H1 (cell line): Measurements from ENCODE around the gene HAPLN3.

Source experiments
- BCL11A ChIP-seq, 2 experiments: IDR thresholded peaks; one replicate each; pipeline ENCODE4 v1.6.1; 2011; ENCODE audit warnings: low read depth in 2 of 2, low read length in 2 of 2, mild to moderate bottlenecking in 2 of 2
- CTCF ChIP-seq, 3 experiments: IDR thresholded peaks; 1 replicate in 2 of 3; 2 replicates in 1 of 3; pipeline versions ENCODE4 v1.5.1 to v1.6.1; 2011; ENCODE audit warnings: low read length in 3 of 3, mild to moderate bottlenecking in 3 of 3, inconsistent platforms in 2 of 3, low read depth in 1 of 3, moderate library complexity in 1 of 3; ENCODE audit not compliant: insufficient read depth in 1 of 3; ENCODE audit errors: control extremely low read depth in 1 of 3
- KDM5A ChIP-seq: fragments of 200-600 bp; IDR thresholded peaks from 2 replicates; pipeline ENCODE4 v1.7.1; 2012; ENCODE audit warnings: mild to moderate bottlenecking, low read length, inconsistent platforms, mixed read lengths
- MAFK ChIP-seq: IDR thresholded peaks from 2 replicates; pipeline ENCODE4 v1.6.1; 2012; ENCODE audit warnings: low read depth, mild to moderate bottlenecking, improper control_type of control experiment, low read length
- MAX ChIP-seq: IDR thresholded peaks from 2 replicates; pipeline ENCODE4 v1.6.1; 2012; ENCODE audit warnings: inconsistent platforms
- RAD21 ChIP-seq, 2 experiments: IDR thresholded peaks in 1 of 2; conservative IDR thresholded peaks in 1 of 2; 2 replicates each; pipeline ENCODE4 v1.6.1; 2011; ENCODE audit warnings: low read depth in 2 of 2, low read length in 2 of 2, improper control_type of control experiment in 1 of 2, inconsistent platforms in 1 of 2, mild to moderate bottlenecking in 1 of 2, moderate library complexity in 1 of 2
- SP1 ChIP-seq: IDR thresholded peaks from 2 replicates; pipeline ENCODE4 v1.6.1; 2011; ENCODE audit warnings: low read depth, low read length
- YY1 ChIP-seq: IDR thresholded peaks from 2 replicates; pipeline ENCODE4 v1.6.1; 2011; ENCODE audit warnings: low read depth, mild to moderate bottlenecking, low read length
- ZNF274 ChIP-seq: IDR thresholded peaks from 2 replicates; pipeline ENCODE4 v1.7.0; 2012; ENCODE audit warnings: low read length, borderline replicate concordance; ENCODE audit errors: extremely low read depth

- TF ChIP-seq BCL11A (IDR thresholded peaks at IDR 0.05; ENCODE audit: low read depth in 2 of 2, low read length in 2 of 2) (no peak), MAX (no peak), CTCF (IDR thresholded peaks at IDR 0.05; ENCODE audit: control extremely low read depth in 1 of 3, insufficient read depth in 1 of 3, low read depth in 1 of 3, low read length in 3 of 3) (no peak), RAD21 (IDR thresholded peaks at IDR 0.05 in 1 of 2, conservative IDR thresholded peaks at IDR 0.05 in 1 of 2; ENCODE audit: low read depth in 2 of 2, low read length in 2 of 2) (no peak), KDM5A (no peak), YY1 (no peak), ZNF274 (no peak), SP1 (no peak), MAFK (no peak)
Measured at GRCh38 chr15:88930579-88930978, 35.2 kb upstream of the HAPLN3 start.
